Measurements from ENCODE around the gene RARA.

RARA gene

DNA sequence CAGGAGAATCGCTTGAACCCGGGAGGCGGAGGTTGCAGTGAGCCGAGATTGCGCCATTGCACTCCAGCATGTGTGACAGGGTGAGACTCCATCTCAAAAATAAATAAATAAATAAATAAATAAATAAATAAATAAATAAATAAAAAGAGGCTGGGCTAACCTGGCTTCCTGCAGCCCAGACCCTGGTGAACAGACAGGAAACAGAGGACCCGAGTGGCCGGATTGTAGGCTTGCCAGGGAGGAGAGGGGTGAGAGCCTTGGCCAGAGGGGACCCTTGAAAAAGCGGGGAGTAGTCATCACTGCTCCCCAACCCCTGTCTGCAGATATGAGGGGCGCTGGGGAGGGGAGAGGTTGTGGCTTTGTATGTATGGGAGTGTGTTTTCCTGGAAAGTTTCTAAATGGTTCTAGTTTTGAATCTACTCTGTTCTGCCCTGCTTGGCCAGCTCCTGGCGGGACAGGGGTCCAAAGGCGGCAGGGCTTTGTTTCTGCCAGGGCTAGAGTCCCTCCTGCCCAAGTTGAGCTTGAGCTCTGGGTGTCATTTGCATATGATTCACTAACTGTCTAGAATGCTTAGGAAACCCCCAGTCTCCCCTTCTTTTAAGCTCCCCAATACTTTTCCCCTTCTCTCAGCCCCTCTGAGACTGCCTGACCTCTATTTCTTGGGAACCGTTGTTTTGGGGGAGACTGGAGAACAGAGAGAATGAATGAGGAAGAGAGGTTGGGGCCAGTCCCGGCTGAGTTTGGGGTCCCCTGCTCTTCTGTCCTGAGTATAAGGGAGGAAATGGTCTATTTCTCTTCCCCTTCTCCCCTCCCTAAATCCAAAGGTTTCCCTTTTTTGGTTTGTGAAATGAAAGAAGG lies 16.4 kb downstream of the RARA start:
- FAIRE-seq (no peak), DNase-seq (ENCODE audit: insufficient read length, low spot score) (no peak)

DNA sequence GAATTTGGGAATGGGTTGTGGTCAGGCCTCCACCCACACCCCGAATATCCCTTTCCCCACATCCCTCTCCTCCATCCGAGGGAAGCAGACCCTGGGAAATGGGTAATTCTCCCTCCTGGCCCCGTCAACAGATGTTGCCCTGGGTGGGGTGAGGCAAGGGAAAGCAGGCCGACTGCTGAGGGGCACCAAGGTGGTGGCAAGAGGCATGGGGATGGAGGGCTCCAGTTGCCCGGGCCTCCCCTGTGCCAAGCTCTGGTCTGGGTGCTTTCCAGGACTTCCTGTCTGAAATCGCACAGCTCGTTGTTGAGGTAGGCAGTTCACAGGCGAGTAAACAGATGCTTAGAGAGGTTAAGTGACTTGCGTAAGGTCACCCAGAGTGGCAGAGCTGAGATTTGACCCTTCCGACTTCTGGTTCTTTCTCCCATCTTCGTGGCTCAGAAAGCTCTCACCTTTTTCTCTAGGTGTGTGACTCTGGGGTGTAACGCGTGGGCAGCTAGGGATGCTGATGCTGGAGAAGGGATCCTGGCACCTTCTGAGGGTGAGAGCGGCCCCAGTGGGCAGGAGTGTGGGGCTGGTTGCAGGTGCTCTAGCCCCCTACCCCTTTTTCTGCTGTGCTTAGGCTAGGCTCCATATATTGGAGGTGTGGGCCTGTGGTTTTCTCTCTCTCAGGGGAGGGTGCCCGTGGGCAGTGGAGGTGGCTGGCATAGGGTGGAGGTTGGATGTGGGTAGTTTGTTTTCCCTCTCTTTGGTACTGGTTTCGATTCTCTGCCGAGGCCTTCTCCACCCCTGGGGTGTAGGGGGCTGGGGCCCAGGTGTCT lies 17.2 kb downstream of the RARA start:
- no peak for DNase-seq (ENCODE audit: insufficient read length, low spot score)
- no peak for FAIRE-seq

DNA sequence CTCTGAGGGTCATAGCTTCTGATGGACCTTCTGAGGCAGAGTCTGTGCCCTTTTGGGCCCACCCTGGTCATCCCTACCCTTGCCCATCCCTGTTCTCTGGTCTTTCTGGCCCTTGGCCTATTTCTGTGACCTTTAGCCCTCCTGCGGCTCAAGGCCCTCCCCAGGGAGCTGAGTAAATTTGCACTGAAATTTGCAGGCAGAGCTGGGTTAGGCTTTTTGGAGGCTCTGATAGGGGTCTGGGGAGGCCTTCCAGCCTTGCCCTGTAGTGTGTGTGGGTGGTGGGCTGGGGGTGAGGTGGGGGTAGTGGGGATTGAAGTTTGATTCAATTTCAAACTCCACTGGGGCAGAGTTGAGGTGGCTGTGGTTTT lies 17.8 kb downstream of the RARA start:
- FAIRE-seq (no peak), DNase-seq (ENCODE audit: insufficient read length, low spot score) (no peak)

DNA sequence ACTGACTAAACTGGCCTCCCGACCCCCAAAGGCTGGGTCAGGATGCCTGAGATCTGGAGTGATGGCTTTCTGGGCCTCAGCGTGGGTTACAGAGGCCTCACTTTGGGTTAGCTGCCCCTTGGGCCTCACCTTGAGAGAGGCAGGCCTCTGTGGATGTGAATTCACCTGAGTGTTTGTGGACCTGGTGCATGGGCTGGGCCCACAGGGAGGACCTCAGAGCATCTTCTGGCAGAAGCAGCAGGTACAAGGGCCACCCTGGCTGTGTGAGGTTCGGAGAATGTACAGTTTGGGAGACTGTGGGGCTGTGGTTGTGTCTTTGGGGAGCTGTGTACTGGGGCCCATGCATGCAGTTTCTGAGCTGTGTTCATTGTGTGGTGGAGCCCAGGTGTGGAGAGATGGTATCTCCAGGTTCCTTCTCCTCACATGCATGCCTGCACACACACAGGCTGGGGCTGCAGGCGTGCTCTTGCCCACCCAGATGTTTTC lies 18.3 kb downstream of the RARA start:
- FAIRE-seq = no peak

DNA sequence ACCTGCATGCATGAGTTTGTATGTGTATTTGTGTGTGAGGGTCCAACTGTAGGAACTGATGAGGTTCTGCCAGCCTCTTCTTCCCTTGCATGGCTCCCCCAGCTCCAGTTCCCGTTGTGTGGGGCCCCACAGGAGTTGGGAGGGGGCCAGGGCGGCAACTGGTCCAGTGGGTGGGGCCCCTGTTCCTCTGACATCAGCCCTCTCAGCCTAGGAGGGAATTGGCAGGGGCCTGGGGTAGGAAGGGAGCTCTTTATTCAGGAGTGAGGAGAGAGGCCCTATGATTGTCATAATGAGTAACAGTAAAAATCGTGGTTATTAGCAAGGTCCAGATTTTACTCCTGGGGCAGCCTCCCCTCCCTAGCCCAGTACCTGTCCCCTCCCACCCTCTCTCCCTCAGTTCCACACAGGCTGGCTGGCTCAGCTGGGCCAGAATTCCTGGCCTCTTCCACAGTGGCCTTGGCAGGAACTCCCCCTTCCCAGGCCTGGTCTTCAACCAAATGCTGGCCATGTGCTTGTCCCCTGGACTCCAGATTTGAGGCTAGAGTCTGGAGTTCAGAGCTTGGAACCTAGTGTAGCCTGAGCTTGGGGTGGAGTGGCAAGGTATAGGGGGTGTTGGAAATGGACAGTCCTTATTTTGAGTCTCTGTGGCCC lies 18.9 kb downstream of the RARA start:
- DNase-seq (ENCODE audit: insufficient read length, low spot score) (no peak), FAIRE-seq (no peak)

More for the DNA sequence above, 18.3 kb downstream of the RARA start:
- no peak for DNase-seq (ENCODE audit: insufficient read length, low spot score)

DNA sequence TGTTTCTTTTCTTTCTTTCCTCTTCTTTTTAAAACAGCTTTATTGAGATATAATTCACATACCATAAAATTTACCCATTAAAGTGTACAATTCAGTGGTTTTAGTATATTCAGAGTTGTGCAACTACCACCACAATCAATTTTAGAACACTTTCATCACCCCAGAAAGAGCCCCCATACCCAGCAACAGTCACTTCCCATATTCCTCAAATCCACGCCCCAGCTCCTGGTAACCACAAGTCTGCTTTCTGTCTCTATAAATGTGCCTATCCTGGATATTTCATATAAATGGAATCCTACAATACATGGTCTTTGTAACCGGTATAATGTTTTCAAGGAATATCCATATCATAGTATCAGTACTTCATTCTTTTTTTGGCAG lies 19.4 kb downstream of the RARA start:
- DNase-seq (ENCODE audit: insufficient read length, low spot score) = no peak
- FAIRE-seq = no peak

DNA sequence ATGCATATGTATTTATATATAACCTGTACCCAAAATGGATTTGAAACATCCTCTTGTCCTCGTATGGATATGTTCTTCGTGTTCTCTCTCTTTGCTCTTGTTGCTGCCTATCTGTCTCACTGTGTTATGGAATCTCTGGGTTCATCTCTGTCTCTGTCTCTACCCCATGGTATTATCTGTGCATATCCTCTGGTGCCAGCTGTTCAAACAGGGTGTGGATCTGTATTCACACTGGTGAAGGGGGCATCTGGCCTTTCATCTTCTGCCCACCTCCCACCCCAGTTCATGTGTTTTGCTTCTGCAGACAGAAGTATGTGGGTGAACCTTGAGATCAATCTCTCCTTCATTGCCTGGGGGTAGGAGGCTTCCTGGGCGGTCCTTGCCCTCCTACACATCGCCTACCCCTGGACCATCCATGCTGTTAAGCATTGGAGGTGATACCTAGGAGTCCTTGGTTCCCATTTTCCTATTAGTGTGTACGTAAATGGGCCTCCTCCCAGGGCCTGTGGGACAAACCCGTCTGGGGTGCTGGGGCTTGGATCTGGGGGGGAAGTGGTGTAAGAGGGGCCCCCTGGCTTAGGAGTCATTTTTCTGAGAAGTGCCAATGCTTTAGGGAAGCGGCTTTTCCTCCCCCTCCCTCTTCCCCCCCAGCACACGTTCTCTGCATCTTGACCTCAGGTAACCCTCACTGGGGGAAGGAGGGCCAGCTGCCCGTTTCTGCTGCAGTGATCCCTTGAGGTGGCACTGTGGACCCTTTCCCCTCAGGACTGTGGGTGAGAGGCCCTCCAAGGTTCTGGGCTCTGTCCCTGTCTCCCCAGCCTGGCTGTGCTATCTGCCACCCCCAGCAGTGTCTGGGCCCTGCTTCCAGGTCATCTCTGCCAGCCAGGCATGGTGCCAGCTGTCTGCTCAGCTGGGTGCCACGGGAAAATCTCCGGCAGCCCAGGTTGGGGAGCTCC lies 21.1 kb downstream of the RARA start:
- FAIRE-seq = peak; percentile 65

DNA sequence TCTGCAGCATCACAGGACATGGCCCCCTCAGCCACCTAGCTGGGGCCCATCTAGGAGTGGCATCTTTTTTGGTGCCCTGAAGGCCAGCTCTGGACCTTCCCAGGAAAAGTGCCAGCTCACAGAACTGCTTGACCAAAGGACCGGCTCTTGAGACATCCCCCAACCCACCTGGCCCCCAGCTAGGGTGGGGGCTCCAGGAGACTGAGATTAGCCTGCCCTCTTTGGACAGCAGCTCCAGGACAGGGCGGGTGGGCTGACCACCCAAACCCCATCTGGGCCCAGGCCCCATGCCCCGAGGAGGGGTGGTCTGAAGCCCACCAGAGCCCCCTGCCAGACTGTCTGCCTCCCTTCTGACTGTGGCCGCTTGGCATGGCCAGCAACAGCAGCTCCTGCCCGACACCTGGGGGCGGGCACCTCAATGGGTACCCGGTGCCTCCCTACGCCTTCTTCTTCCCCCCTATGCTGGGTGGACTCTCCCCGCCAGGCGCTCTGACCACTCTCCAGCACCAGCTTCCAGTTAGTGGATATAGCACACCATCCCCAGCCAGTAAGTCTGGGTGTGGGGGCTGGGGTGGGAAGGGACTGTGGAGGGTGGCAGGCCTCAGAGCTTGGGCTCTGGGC lies 22.0 kb downstream of the RARA start:
- no peak for FAIRE-seq
- DNase-seq (ENCODE audit: insufficient read length, low spot score) = no peak

More for the DNA sequence above, 21.1 kb downstream of the RARA start:
- DNase-seq (ENCODE audit: insufficient read length, low spot score) = no peak

DNA sequence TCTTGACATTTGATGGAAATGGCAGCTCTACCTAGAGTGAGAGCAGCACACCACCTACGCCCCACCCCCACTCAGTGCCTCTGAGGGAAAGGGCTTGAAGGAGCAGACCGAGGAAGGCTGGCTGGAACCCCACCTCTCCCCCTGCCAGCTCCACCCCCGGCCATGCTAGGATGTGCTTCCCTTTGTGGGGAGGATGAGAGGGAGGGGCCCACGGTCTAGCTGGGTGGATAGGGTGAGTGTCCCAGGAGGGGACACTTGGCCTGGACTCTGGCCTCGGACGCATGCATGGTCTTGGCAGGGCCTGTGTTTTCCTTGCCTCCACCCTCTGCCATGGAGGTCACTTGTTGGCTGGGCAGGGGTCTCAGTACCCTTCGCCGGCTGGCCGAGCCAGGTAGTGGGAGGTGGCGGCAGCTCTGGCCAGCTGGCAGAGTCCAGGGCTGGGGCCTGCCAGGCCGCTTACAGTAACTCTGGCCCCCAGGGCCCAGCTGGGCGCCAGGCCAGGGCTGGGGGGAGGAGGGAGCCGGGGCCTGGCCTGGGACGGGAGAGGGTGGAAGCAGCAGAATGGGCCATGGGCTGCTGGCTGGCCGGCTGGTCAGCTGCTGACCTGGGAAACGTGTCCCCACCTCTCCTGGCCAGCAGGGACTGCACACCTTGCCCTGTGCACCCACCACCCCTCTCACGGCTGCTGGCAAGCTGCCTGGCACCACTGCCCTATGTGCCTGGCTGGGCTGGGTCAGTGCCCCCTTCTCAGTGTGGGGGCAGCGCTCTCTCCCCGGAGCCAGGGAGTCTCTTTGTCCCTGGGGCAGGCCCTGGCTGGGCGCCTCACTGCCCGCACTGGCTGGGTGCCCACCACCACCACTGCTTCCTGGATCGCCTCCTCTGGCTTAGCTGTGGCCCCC lies 23.0 kb downstream of the RARA start:
- FAIRE-seq (no peak), DNase-seq (ENCODE audit: insufficient read length, low spot score) (no peak)

DNA sequence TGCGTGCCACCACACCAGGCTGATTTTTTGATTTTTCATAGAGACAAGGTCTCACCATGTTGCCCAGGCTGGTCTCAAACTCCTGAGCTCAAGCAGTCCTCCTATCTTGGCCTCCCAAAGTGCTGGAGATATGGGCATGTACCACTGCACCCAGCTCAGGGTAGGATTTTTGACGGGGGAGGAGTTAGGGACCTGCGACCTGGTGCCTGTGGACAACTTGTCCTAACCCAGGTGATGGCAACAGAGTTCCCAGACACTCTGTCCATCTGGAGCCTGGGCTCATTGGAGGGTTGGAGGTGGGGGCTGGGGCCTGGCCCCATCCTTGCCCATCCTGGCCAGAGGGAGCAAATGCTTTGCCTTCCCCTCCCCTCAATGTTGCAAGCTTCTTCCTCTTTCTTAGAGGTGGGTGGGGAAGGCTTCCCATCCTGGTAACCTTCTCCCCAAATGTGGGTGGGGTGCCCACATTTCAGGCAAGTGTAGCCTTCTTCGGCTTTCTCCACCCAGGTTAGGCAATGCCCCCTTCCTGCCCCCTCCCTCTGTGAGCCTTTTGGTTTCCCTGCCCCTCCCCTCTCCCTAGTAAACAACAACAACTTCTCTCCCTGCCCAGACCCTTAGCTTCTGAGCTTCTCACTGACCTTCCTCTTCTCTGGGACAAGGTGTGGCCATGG lies 24.9 kb downstream of the RARA start:
- FAIRE-seq (no peak), DNase-seq (ENCODE audit: insufficient read length, low spot score) (no peak)

DNA sequence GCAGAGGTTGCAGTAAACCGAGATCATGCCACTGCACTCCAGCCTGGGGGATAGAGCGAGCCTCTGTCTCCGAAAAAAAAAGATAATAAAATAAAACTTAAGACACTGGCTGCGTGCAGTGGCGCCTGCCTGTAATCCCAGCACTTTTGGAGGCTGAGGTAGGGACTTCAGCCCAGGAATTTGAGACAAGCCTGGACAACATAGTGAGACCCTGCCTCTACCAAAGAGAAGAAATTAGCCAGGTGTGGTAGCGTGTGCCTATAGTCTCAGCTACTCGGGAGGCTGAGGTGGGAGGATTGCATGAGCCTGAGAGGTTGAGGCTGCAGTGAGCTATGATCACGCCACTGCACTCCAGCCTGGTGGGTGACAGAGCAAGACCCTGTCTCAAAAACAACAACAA lies 26.6 kb downstream of the RARA start:
- DNase-seq (ENCODE audit: insufficient read length, low spot score) (no peak), FAIRE-seq (peak; percentile 9)

DNA sequence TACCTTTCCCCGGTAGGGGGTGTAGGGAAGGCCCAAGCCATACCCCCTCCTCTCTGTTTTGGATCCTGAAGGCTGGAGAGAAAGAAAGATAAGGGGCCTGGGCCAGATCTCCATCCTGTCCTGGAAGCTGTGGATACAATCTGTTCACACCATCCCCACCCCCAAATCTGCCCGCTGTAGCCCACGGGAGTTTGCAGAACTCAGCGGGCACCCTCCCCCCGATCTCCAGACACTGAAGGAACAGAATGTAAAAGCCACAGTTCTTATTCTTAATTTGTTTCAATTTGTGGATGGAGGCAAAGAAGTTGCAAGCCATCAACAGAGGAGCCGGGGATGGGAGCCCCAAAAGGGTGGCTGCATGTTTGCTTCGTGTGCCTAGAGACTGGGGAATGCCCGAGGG lies 28.4 kb downstream of the RARA start:
- DNase-seq (ENCODE audit: insufficient read length, low spot score) (no peak), FAIRE-seq (no peak)

DNA sequence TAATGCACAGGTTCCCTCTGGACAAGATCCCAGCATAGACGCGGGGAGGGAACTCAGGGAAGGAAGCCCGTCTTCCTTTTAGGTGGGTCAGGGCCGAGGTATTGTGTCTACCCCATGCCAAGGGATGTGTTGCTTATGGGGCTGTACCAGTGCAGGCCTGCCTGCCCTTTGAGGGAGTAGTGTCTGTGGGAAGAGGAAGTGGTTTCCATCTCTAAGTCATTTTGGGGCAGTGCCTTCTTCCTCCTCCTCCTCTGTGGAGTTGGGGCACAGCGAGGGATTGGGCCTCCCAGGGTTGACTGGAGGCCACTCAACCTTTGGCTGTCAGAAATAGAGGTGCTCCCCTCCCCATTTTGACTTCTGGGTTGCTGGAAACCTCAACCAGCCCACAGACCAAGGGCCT lies 29.1 kb downstream of the RARA start:
- DNase-seq (ENCODE audit: insufficient read length, low spot score) (no peak), FAIRE-seq (no peak)

DNA sequence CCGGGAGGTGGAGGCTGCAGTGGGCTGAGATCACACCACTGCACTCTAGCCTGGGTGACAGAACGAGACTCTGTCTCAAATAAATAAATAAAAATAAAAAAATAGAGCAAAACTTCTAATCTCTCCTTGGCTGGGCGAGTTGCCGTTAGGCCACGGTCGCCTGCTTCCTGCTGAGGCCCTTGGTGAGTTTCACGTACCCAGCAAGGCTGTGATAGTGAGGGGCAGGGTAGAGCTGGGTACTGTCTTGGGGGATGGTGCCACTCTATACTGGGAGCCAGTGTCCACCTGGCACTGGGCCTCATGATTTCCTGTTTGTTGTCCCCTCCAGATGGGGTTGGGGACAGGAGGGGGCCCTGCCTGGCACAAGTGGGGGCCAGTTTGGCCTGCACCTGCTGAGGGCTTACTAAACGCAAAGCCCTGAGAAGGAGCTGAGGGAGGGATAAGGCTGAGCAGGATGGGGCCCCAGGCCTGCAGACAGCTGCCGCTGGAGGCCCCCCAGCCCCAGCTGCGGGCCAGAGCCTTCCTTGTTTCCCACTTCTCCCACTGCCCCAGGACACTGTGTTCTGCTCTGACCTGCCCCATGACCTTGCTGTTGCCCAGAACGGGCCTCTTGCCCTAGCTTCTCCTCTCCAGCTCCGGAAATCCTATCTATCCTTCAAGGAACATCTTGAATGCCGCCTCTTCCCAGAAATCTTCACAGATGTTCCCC lies 30.1 kb downstream of the RARA start:
- FAIRE-seq (no peak), DNase-seq (ENCODE audit: insufficient read length, low spot score) (no peak)

DNA sequence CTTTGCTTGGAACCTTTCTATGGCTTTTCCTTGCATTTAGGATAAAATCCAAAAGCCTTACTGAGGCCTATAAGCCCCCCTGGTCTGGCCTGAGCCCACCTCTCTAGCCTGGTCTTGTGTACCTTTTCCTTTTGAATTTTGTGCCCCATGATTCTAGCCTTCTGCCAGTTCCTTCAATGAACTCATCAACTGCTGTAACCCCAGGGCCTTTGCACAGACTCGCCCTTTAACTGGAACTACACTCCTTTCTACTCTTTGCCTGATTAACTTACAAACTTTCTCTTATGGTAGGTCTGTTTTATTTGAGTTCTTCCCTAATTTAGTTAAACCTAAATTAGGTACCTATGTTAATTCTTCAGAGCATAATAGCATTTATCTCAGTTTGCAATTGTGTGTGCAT lies 31.3 kb downstream of the RARA start:
- DNase-seq (ENCODE audit: insufficient read length, low spot score) (no peak), FAIRE-seq (no peak)

DNA sequence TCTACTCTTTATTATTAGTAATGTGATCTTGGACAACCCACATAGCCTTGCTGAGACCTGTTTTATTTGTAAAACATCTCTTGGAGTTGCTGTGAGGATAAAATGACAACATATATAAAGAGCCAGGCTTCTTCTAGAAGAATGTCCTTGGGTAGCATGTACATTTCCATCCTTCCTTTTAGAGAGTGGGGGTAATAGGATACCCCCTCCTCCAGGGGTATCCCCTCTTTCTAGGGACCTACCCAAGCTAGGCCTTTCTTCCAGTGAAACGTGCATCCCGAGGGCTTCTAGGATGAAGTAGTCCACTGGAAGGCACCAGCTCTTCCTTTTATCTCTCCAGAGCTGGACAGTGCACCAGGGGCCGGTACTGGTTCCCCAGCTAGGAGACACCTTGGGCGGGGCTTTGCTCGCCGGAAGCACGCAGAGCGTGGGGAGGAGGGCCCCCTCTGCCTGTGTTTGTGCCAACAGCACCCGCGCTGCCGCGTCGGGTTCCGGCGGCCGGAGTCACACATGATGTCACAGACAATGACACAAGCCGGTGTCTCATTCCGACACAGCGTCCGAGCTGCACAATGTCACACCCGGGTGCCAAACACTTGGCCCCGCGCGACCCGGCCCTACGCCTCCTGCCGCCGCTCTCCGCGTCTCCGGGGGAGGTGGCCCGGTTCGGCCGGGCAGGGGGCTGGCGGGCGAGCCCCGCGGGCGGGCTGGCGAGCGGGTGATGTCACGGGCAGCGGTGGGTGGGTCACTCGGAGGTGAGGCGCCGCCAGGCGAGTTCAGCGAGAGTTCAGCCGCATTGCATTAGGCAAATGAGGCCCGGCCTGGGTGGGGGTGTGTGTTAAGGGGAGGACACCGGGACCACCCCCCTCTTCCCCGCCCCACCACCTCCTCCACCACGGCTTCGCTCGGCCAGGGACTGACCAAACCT lies 32.2 kb downstream of the RARA start:
- FAIRE-seq = peak; percentile 96
- peak; percentile 90 for DNase-seq (ENCODE audit: insufficient read length, low spot score)
